AG04449 (cell line): ENCODE measurements around the gene NIPSNAP2.
A peak's percentile ranks its signal among the peaks of the same experiment; 100 is the strongest.
"Not testable (repeated sequence)": the region's sequence is repeated elsewhere in the genome, so short reads cannot be mapped to it uniquely, and the experiment has no call there.

Experiments
- CTCF ChIA-PET: fragments of 350-600 bp; formaldehyde crosslinking; extraction: SDS; loops from one replicate; lab custom pipeline; 2021; ENCODE audit warnings: antibody characterized with exemption; lab: Yijun Ruan, JAX
- POLR2A ChIA-PET: fragments of 400-600, 350-600 bp; formaldehyde crosslinking; extraction: SDS; loops from one replicate; lab custom pipeline; 2020; ENCODE audit warnings: antibody characterized with exemption, inconsistent platforms; lab: Yijun Ruan, JAX
- DNase-seq: peaks from one replicate; pipeline ENCODE4 v3.0.0-alpha.2; 2010; ENCODE audit warnings: low read depth, low spot score
- H3K4me3 ChIP-seq: 2 replicates; pipeline ENCODE4 v1.5.1; 2011; ENCODE audit warnings: low read depth, mild to moderate bottlenecking, control low read depth, low read length
- TF ChIP-seq, protein P1 (sequence below): IDR thresholded peaks from one replicate; pipeline ENCODE4 v1.5.1; 2011; ENCODE audit warnings: mild to moderate bottlenecking, moderate library complexity, low read length, control low read depth, inconsistent platforms; ENCODE audit not compliant: insufficient read depth; ENCODE audit errors: missing control alignments

NIPSNAP2 gene

DNA sequence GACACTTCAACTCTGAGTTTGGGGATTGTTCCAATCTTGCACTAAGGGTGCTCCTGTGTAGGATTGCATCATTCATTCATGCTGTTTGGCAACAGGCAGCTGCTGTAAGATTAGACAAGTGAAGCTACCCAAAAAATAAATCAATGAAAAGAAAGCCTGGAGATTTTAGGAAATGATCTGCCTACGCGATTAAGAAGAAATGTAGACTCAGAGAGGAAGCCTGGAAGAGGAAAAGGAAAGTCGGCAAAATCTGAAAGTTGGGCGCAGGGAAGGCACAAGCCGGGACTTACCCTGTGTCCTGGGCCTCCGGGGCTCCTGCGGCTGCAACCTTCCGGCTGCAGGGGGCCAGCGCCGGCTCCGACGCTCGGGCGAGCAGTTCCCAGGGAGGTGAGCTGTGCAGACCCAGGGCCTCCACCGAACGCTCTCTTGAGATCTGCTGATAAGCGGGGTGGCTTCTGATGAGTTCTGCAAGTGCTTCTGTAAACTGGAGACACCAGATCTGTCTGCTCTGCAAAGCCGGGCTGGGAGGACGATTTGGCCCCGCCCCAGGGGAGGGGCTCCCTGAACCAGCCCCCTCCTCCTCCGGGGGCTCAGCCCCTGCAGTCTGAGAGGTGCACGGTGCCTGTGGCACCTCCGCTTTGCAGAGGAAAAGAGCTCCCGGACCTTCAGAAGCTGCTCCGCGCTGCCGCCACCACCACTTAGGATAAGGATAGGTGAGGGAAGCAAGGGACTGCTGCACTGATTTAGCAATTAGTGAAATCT is 69.5 kb downstream of the NIPSNAP2 start:
- TF ChIP-seq, protein P1, sequence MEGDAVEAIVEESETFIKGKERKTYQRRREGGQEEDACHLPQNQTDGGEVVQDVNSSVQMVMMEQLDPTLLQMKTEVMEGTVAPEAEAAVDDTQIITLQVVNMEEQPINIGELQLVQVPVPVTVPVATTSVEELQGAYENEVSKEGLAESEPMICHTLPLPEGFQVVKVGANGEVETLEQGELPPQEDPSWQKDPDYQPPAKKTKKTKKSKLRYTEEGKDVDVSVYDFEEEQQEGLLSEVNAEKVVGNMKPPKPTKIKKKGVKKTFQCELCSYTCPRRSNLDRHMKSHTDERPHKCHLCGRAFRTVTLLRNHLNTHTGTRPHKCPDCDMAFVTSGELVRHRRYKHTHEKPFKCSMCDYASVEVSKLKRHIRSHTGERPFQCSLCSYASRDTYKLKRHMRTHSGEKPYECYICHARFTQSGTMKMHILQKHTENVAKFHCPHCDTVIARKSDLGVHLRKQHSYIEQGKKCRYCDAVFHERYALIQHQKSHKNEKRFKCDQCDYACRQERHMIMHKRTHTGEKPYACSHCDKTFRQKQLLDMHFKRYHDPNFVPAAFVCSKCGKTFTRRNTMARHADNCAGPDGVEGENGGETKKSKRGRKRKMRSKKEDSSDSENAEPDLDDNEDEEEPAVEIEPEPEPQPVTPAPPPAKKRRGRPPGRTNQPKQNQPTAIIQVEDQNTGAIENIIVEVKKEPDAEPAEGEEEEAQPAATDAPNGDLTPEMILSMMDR = peak; percentile 54
- ChIA-PET POLR2A (interaction anchor here (0.7 to 3.4 kb wide), 3 partner anchors 10 to 29 kb away, joined by 3 to 14 read pairs (median 4); partner anchors contain the start of genes CCT6A and PSPH), CTCF (interaction anchor here (0.6 to 2.1 kb wide), 3 partner anchors 37 to 59 kb away, joined by 3 to 7 read pairs (median 5); partner anchors contain the start of gene PHKG1)
- H3K4me3 ChIP-seq = peak overlapping the region; percentile 73
- no peak for DNase-seq

DNA sequence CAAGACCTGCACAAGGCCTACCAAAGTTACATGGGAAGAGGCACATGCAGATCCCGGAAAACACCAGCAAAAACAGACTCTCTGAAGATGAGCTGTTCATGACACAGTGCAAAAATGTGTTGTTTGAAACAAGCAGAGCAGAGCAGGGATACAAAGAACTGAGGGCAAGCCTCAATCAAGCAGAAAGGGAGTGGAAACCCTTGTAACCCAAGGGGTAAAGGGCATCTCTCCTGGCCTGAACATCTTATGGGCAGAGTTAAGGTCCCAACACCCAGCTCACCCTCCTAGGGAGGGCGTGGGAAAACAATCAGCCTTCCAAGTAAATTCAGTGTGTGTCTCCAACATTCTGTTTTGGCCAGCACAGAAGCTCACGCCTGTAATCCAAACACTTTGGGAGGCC is 76.3 kb downstream of the NIPSNAP2 start:
- TF ChIP-seq, protein P1 = no peak
- POLR2A ChIA-PET = no interaction called here
- no peak overlapping the region for H3K4me3 ChIP-seq
- CTCF ChIA-PET = no interaction called here
- DNase-seq = no peak

DNA sequence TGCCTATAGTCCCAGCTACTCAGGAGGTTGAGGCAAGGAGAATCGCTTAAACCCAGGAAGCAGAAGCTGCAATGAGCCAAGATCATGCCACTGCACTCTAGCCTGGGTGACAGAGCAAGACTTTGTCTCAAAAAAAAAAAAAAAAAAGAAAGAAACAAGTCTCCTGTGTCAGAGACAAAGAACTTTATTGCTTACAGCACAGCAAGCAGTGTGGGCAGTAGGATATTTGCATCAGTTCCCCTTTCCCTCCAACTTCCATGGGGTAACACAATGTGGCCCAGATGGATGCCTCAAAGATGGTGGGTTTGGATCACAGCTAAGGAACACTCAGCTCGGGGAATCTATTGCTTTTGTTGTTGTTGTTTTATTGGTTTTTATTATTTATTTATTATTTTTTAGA is 81.4 kb downstream of the NIPSNAP2 start:
- DNase-seq, H3K4me3 ChIP-seq, POLR2A ChIA-PET: not testable (repeated sequence)
- CTCF ChIA-PET = interaction anchor here (1.9 kb wide), 1 partner anchor 29 kb away, joined by 6 read pairs; no protein-coding TSS in a partner anchor

DNA sequence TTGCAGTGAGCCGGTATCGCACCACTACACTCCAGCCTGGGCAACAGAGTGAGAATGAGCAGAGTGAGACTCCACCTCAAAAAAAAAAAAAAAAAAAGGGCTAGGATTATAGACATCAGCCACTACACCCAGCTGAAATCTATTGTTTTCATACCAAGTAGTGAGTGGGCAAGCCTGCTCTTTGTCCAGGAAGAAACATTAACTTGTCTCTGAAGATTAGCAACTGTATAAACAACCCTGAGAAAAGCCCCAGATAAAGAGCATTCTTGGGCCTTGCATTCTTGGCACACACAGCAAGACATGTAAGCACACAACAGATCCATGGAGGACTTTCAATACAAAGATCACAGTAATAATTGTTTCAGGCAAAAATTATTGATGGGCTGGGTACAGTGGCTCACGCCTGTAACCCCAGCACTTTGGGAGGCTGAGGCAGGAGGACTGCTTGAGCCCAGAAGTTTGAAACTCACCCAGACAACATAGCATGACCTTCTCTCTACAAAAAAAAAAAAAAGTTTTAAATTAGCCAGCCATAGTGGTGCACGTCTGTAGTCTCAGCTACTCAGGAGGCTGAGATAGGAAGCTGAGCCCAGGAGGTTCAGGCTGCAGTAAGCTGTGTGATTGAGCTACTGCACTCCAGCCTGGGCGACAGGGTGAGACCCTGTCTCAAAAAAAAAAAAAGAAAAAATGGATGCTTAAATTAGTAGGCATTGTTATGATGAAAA is 82.5 kb downstream of the NIPSNAP2 start:
- CTCF ChIA-PET = interaction anchor here (1.9 kb wide), 1 partner anchor 28 kb away, joined by 6 read pairs; no protein-coding TSS in a partner anchor
- POLR2A ChIA-PET = interaction anchor here (0.6 to 1.0 kb wide), 3 partner anchors 12 to 695 kb away, joined by 3 to 4 read pairs (median 3); no protein-coding TSS in a partner anchor
- peak; percentile 72 for DNase-seq
- TF ChIP-seq, protein P1 = no peak
- no peak overlapping the region for H3K4me3 ChIP-seq

DNA sequence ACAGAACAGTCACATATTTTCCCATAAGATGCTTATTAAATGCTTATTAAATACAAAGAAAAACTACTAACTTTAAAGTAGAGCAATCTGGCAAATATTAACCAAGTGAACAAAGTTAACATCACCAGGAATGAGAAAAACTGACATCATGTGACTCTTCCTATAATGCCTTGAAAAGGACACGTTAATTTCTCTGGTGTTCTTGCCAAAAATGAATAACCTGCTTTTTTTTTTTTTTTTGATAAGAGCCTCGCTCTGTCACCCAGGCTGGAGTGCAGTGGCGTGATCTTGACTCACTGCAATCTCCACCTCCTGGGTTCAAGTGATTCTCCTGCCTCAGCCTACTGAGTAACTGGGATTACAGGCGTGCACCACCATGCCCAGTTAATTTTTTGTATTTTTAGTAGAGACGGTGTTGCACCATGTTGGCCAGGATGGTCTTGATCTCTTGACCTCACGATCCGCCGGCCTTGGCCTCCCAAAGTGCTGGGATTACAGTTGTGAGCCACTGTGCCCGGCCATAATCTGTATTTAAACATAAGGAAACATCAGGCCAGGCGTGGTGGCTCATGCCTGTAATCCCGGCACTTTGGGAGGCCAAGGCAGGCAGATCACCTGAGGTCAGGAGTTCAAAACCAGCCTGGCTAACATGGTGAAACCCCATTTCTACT is 83.2 kb downstream of the NIPSNAP2 start:
- DNase-seq, H3K4me3 ChIP-seq, CTCF ChIA-PET: not testable (repeated sequence)
- POLR2A ChIA-PET = interaction anchor here (0.6 kb wide), 1 partner anchor 695 kb away, joined by 4 read pairs; no protein-coding TSS in a partner anchor

DNA sequence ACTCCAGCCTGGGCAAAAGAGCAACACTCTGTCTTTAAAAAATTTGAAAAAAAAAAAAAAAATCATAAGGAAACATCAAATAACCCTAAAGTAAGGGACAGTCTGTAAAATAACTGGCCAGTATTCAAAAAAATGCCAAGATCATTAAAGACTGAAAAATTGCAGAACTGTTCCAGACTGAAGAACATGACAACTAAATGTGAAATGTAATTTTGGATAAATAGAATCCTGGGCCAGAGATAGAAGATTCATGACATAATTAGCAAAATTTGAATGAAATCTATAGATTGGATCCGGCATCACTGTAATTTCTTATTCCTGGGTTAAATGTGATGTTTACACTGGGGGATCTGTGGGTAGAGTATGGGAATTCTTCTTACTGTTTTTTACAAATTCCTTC is 83.9 kb downstream of the NIPSNAP2 start:
- DNase-seq = no peak
- POLR2A ChIA-PET = no interaction called here
- TF ChIP-seq, protein P1 = no peak
- no peak overlapping the region for H3K4me3 ChIP-seq
- CTCF ChIA-PET = no interaction called here

DNA sequence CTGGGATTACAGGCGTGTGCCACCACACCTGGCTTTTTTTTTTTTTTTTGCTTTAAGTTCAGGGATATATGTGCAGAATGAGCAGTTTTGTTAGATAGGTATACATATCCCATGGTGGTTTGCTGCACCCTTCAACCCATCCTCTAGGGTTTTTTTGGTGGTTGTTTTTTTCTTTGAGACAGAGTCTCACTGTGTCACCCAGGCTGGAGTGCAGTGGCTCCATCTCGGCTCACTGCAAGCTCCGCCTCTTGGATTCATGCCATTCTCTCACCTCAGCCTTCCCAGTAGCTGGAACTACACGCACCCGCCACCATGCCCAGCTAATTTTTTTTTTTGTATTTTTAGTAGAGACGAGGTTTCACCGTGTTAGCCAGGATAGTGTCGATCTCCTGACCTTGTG is 84.4 kb downstream of the NIPSNAP2 start:
- CTCF ChIA-PET, DNase-seq, POLR2A ChIA-PET, H3K4me3 ChIP-seq: not testable (repeated sequence)
